ENCODE measurements around the gene GFPT2.

Gene GFPT2

DNA sequence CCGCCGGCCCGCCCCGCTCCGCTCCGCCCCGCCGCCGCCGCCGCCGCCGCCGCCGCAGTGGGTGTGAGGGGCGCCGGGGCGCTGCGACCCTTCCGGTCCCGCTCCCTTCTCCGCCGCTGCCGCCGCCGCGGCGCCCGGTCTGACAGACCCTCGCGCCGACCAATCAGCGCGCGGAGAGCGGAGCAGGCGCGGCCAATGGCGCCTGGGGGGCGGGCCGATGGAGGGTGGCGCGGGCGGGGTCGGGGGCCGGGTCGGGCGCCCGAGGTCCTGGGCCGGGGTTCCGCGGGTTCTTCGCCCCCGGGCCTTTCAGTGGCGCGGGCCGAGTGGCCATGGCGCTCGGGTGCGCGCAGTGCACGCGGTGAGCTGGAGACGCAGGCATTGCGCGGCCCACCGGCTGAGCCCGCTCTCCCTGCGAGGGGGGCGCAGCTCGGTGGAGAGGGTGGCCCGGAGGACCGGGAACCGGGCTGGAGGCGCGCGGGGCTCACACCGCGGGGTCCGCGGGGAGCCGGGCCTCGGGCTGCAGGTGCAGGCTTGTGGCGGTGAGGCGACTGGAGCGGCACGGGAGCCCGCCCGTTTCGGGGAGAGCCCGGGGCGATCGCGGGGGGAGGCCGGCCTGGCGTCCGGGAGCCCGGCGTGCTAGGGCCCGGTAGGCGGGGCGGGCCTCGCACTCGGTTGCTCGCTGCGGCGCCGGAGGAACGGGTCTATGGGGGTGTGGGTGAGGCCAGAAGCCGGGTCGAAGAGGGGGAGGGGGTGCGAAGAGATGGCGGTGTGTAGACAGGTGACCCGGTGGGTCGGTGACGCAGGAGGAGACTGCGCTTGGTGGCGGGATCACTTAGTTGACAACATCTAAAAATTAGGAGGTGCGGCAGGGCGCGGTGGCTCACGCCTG lies 60.9 kb downstream of the GFPT2 start, which contains the start of gene MAPK9 (continued):
- TF ChIP-seq, protein P1, sequence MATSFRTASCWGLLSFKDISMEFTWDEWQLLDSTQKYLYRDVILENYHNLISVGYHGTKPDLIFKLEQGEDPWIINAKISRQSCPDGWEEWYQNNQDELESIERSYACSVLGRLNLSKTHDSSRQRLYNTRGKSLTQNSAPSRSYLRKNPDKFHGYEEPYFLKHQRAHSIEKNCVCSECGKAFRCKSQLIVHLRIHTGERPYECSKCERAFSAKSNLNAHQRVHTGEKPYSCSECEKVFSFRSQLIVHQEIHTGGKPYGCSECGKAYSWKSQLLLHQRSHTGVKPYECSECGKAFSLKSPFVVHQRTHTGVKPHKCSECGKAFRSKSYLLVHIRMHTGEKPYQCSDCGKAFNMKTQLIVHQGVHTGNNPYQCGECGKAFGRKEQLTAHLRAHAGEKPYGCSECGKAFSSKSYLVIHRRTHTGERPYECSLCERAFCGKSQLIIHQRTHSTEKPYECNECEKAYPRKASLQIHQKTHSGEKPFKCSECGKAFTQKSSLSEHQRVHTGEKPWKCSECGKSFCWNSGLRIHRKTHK (tag by site-specific recombination; IDR thresholded peaks at IDR 0.05), result no peak
- peak; percentile 61; the same call in 1 of the 2 replicates for TF ChIP-seq ZNF629 (tag by site-specific recombination; IDR thresholded peaks at IDR 0.05)
- no peak for TF ChIP-seq ZNF555 (tag by site-specific recombination; conservative IDR thresholded peaks at IDR 0.05)
- TF ChIP-seq BCL11A (tag by site-specific recombination; IDR thresholded peaks at IDR 0.05; ENCODE audit: low read depth), result peak; percentile 85; the same call in 1 of the 2 replicates
- TF ChIP-seq GLIS1 (tag by site-specific recombination; IDR thresholded peaks at IDR 0.05), result peak; percentile 29; the same call in 1 of the 2 replicates
- peak; percentile 46; the same call in 1 of the 2 replicates for TF ChIP-seq ZFHX2 (tag by site-specific recombination; conservative IDR thresholded peaks at IDR 0.05)
- 0 out of 2 replicates have a peak, but pooled peaks have one; percentile 12 for TF ChIP-seq ZNF24 (tag by site-specific recombination; IDR thresholded peaks at IDR 0.05)
- peak; percentile 34; the same call in 1 of the 2 replicates for TF ChIP-seq GLI4 (tag by site-specific recombination; IDR thresholded peaks at IDR 0.05)
- TF ChIP-seq, protein P2, sequence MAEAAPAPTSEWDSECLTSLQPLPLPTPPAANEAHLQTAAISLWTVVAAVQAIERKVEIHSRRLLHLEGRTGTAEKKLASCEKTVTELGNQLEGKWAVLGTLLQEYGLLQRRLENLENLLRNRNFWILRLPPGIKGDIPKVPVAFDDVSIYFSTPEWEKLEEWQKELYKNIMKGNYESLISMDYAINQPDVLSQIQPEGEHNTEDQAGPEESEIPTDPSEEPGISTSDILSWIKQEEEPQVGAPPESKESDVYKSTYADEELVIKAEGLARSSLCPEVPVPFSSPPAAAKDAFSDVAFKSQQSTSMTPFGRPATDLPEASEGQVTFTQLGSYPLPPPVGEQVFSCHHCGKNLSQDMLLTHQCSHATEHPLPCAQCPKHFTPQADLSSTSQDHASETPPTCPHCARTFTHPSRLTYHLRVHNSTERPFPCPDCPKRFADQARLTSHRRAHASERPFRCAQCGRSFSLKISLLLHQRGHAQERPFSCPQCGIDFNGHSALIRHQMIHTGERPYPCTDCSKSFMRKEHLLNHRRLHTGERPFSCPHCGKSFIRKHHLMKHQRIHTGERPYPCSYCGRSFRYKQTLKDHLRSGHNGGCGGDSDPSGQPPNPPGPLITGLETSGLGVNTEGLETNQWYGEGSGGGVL (tag by site-specific recombination; IDR thresholded peaks at IDR 0.05), result peak; percentile 61
- TF ChIP-seq, protein P3, sequence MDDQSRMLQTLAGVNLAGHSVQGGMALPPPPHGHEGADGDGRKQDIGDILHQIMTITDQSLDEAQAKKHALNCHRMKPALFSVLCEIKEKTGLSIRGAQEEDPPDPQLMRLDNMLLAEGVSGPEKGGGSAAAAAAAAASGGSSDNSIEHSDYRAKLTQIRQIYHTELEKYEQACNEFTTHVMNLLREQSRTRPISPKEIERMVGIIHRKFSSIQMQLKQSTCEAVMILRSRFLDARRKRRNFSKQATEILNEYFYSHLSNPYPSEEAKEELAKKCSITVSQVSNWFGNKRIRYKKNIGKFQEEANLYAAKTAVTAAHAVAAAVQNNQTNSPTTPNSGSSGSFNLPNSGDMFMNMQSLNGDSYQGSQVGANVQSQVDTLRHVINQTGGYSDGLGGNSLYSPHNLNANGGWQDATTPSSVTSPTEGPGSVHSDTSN (CRISPR knock-in tag; IDR thresholded peaks at IDR 0.05), result peak; percentile 96
- TF ChIP-seq ZXDB (tag by site-specific recombination; IDR thresholded peaks at IDR 0.05), result 0 out of 2 replicates have a peak, but pooled peaks have one; percentile 47
- TF ChIP-seq, protein P4, sequence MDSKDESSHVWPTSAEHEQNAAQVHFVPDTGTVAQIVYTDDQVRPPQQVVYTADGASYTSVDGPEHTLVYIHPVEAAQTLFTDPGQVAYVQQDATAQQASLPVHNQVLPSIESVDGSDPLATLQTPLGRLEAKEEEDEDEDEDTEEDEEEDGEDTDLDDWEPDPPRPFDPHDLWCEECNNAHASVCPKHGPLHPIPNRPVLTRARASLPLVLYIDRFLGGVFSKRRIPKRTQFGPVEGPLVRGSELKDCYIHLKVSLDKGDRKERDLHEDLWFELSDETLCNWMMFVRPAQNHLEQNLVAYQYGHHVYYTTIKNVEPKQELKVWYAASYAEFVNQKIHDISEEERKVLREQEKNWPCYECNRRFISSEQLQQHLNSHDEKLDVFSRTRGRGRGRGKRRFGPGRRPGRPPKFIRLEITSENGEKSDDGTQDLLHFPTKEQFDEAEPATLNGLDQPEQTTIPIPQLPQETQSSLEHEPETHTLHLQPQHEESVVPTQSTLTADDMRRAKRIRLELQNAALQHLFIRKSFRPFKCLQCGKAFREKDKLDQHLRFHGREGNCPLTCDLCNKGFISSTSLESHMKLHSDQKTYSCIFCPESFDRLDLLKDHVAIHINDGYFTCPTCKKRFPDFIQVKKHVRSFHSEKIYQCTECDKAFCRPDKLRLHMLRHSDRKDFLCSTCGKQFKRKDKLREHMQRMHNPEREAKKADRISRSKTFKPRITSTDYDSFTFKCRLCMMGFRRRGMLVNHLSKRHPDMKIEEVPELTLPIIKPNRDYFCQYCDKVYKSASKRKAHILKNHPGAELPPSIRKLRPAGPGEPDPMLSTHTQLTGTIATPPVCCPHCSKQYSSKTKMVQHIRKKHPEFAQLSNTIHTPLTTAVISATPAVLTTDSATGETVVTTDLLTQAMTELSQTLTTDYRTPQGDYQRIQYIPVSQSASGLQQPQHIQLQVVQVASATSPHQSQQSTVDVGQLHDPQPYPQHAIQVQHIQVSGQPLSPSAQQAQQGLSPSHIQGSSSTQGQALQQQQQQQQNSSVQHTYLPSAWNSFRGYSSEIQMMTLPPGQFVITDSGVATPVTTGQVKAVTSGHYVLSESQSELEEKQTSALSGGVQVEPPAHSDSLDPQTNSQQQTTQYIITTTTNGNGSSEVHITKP (tag by site-specific recombination; IDR thresholded peaks at IDR 0.05), result peak; percentile 49
- peak; percentile 91 for TF ChIP-seq ZNF561 (tag by site-specific recombination; IDR thresholded peaks at IDR 0.05; ENCODE audit: borderline replicate concordance)
- TF ChIP-seq, protein P5, sequence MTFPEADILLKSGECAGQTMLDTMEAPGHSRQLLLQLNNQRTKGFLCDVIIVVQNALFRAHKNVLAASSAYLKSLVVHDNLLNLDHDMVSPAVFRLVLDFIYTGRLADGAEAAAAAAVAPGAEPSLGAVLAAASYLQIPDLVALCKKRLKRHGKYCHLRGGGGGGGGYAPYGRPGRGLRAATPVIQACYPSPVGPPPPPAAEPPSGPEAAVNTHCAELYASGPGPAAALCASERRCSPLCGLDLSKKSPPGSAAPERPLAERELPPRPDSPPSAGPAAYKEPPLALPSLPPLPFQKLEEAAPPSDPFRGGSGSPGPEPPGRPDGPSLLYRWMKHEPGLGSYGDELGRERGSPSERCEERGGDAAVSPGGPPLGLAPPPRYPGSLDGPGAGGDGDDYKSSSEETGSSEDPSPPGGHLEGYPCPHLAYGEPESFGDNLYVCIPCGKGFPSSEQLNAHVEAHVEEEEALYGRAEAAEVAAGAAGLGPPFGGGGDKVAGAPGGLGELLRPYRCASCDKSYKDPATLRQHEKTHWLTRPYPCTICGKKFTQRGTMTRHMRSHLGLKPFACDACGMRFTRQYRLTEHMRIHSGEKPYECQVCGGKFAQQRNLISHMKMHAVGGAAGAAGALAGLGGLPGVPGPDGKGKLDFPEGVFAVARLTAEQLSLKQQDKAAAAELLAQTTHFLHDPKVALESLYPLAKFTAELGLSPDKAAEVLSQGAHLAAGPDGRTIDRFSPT (tag by site-specific recombination; IDR thresholded peaks at IDR 0.05), result peak; percentile 47; the same call in 1 of the 2 replicates
- TF ChIP-seq KLF9 (tag by site-specific recombination; IDR thresholded peaks at IDR 0.05; ENCODE audit: low read depth), result peak; percentile 82
- peak; percentile 94 for TF ChIP-seq ZNF335 (tag by site-specific recombination; conservative IDR thresholded peaks at IDR 0.05)
- no peak for TF ChIP-seq ZNF311 (tag by site-specific recombination; IDR thresholded peaks at IDR 0.05; ENCODE audit: borderline replicate concordance)
- TF ChIP-seq YY1 (tag by site-specific recombination; IDR thresholded peaks at IDR 0.05), result peak; percentile 20; the same call in 1 of the 2 replicates
- TF ChIP-seq OSR2 (tag by site-specific recombination; IDR thresholded peaks at IDR 0.05), result no peak
- TF ChIP-seq YY2 (tag by site-specific recombination; IDR thresholded peaks at IDR 0.05), result peak; percentile 64
- TF ChIP-seq HOXC10 (CRISPR knock-in tag; IDR thresholded peaks at IDR 0.05), result no peak
- TF ChIP-seq ZNF48 (tag by site-specific recombination; IDR thresholded peaks at IDR 0.05), result no peak
- TF ChIP-seq ZBTB20 (tag by site-specific recombination; IDR thresholded peaks at IDR 0.05), result peak; percentile 93
- no peak; the same call in 1 of the 2 replicates for TF ChIP-seq ZBTB48 (tag by site-specific recombination; IDR thresholded peaks at IDR 0.05)
- no peak for TF ChIP-seq REPIN1 (tag by site-specific recombination; IDR thresholded peaks at IDR 0.05; ENCODE audit: low read depth)
- no peak for TF ChIP-seq ZBTB1 (tag by site-specific recombination; IDR thresholded peaks at IDR 0.05)
- TF ChIP-seq ZNF626 (tag by site-specific recombination; IDR thresholded peaks at IDR 0.05), result no peak
- peak; percentile 33; the same call in 1 of the 2 replicates for TF ChIP-seq KLF7 (tag by site-specific recombination; IDR thresholded peaks at IDR 0.05; ENCODE audit: borderline replicate concordance)
- peak; percentile 61; the same call in 1 of the 2 replicates for TF ChIP-seq ZSCAN30 (tag by site-specific recombination; IDR thresholded peaks at IDR 0.05)

All from HEK293 (cell line).